DMS 273 treated with DMSO at 0.1 percent for 48 hours (cell line): ENCODE results near the gene ABHD2.
"Not testable (repeated sequence)": the region's sequence is repeated elsewhere in the genome, so short reads cannot be mapped to it uniquely, and the experiment has no call there.

ENCODE experiments used
- DNase-seq: peaks from one replicate; lab custom pipeline; 2025; lab: John Stamatoyannopoulos, UW

Gene ABHD2

GRCh38 chr15:89227425-89227824 is 139.2 kb downstream of the ABHD2 start:
- DNase-seq: no peak

DNA sequence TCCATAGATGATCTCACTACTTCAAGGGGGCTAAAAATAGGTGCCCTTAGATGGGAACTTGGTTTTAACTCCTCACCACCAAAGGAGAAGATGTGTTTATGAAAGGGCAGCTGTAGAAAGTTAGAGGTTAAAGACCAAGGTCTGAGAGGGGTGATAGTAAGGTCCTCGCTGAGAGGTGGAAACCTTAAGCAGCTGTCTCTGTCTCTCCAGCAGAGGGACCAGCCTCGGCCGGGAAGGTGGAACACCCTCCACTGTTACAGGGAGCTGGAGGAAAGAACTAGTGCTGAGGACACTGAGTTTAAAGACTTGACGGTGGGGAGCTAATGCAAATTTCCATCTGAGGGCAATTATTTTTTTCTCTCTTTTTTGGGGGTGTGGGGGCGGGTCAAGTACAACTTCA is 142.0 kb downstream of the ABHD2 start:
- no peak for DNase-seq

DNA sequence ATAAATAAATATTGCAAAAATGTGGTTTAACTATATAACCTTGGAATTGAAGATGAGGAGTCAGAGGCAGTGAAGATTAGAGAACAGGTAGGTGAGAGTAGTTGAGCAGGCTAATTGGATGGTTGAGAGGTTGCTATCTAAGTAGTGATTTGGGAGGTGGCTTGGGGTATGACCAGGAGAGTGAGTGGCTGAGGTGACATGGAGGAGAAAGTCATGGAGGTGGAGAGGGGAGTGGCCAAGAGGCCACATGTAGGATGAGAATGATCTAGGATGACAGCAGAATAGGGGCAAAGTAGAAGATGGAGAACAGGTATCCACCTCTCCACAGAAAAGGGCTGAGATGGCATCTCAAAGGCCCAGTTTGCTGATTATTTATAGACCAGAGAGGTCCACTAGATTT is 143.6 kb downstream of the ABHD2 start:
- no peak for DNase-seq

DNA sequence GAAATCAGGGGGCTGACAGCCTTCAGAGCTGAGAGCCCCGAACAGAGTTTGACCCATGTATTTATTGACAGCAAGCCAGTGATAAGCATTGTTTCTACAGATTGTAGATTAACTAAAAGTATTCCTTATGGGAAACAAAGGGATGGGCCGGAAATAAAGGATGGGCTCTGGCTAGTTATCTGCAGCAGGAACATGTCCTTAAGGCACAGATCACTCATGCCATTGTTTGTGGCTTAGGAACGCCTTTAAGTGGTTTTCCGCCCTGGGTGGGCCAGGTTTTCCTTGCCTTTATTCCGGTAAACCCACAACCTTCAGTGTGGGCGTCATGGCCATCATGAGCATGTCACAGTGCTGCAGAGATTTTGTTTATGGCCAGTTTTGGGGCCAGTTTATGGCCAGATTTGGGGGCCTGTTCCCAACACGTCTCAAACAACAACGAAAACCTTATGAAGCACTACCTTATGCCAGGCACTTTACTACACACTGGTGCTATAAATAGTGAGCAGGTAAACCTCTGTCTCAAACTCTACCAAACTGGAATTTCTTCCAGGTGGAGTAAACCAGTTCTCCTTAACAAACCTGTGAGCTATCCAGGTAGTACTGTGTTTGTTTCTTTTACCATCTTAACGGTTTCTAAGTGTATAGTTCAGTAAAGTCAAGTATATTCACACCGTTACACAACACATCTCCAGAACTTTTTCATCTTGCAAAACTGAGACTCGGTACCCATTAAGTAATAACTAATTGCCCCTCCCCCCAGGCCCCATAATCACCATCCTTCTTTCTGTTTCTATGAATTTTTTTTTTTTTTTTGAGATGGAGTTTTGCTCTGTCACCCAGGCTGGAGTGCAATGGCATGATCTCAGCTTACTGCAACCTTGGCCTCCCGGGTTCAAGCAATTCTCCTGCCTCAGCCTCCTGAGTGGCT is 151.9 kb downstream of the ABHD2 start:
- DNase-seq: not testable (repeated sequence)

DNA sequence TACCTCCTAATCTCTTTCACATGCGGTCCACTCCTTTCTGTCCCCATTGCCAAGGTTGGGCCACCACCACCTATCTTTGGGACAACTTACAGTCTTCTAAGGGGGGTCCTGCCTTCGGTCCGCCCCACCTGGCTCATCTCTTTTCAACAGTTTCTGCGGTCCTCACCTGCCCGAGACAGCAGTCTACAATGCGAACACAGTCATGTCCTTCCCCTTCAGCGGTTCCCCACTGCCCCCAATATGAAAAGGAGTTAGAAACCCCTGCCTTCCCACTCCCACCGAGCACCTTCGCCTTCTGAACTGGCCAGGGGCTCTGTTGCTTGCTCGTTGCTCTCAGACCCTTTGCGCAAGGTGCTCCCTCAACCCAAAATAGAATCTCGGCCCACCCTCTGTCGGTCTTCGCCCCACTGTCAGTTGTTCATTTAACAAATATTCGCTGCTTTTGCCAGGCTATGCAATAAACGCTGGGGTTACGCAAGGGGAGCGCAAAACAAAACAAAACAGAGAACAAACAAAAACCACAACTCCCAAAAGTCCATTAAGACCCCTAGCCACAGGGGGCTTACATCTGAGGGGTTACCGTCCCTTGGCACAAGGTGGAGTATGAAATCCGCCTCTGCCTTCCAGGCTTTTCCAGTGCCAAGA is 154.9 kb downstream of the ABHD2 start:
- DNase-seq: no peak

DNA sequence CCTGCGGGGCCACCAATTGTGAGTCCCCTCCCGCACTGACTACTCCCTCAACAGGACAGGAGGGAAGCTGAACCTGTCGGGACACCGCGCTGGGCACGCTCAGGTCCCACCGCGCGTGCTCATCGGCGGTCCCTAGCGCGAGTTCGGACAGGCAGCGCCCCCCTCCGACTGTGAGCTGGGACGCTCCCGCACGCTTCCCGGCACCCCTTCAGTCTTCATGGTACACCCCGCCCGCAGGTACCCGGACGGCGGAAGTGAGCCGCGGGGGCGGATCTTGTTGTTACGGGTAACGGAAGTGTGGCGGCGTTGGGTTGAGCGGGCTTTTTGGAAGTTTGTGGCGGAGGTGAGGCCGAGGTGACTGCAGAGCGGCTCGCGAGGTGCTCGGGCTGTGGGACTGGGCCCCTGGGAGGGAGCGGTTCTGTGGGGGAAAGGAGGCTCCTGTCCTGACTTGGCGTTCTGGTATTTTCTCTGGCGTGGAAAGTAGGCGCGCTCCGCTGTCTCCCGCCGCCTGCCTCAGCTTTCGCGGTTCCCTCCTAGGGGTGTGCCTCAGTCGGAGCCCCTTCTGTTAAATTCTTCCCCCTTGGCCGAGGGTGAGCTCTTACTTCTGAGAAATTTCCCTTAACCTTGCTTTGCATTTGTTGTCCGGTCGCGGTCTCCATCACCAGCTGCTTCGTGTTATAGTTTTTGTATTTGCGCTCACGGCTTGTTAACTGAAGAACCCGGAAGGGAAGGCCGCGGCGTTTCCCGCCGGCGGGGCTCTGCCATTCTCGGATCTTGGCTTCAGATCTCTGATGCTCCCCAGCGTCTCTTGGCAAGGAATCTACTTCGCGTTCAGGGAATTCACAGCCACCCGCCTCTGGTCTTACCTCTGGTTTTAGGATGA is 155.7 kb downstream of the ABHD2 start, which contains the start of gene FANCI:
TSS of gene FANCI (plus strand) at position 289 of the 883 bp plus-strand sequence. CDS start 3,669 bp downstream, outside the sequence.
- DNase-seq: peak; percentile 68

DNA sequence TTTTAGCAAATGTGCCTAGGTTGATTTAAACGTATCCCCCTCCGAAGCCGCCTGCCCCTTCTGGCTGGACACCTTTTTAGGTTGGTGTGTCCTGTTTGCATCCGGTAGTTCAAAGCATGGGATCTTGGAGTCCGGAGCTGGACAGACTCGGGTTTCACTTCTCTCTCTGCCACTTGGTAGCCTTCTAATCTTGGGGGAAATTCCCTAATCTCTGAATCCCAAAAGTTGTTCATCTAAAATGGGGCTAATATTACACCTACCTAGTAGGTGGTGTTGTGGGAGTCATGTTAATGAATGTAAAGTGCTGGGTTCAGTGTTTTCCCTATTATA is 156.3 kb downstream of the ABHD2 start:
- DNase-seq: no peak

DNA sequence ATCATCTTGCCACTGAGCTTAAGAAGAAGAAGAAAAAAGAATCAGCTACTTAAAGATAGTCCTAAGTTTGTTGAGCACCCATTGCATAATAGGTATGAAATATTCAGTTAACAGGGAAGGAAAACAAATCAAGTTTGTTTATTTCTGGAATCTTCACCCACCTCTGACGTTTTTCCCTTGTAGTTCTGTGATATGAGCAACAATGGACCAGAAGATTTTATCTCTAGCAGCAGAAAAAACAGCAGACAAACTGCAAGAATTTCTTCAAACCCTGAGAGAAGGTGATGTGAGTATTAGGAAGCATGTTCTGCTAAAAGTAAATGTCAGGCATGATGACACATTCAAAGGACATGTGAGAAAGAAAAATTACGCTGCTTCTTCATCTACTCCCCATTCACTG is 159.2 kb downstream of the ABHD2 start:
- DNase-seq: no peak

- DNase-seq: no peak
Measured at GRCh38 chr15:89248584-89248983, 160.3 kb downstream of the ABHD2 start.

DNA sequence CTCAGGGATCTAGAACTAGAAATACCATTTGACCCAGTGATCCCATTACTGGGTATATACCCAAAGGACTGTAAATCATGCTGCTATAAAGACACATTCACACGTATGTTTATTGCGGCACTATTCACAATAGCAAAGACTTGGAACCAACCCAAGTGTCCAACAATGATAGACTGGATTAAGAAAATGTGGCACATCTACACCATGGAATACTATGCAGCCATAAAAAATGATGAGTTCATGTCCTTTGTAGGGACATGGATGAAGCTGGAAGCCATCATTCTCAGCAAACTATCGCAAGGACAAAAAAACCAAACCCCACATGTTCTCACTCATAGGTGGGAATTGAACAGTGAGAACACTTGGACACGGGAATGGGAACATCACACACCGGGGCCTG is 161.9 kb downstream of the ABHD2 start:
- DNase-seq: not testable (repeated sequence)
